Testis (tissue), 3 donors: ENCODE results near the gene DNAJC18. TPM values are rescaled to one million over a fixed set of nuclear protein-coding genes. Genes with fewer than 3 reads are reported as not detected.
A peak's percentile ranks its signal among the peaks of the same experiment; 100 is the strongest.

Source experiments
- DNase-seq: peaks from one replicate; pipeline ENCODE4 v3.0.0-alpha.2; 2019
- H3K27ac ChIP-seq, 2 donors: fragments of 200-600 bp; sonication (generic); one replicate each; pipeline ENCODE4 v1.5.1; 2019
- H3K27me3 ChIP-seq: fragments of 200-600 bp; sonication (generic); one replicate; pipeline ENCODE4 v1.5.1; 2019
- H3K36me3 ChIP-seq: fragments of 200-600 bp; sonication (generic); one replicate; pipeline ENCODE4 v1.5.1; 2017; ENCODE audit warnings: low read depth; ENCODE audit errors: missing control alignments
- H3K4me1 ChIP-seq: fragments of 200-600 bp; sonication (generic); one replicate; pipeline ENCODE4 v1.5.1; 2019
- H3K4me3 ChIP-seq, 2 donors: fragments of 200-600 bp; sonication (generic); one replicate each; pipeline ENCODE4 v1.5.1; 2017 to 2019
- H3K9me3 ChIP-seq: fragments of 200-600 bp; sonication (generic); one replicate; pipeline ENCODE4 v1.5.1; 2017
- CTCF ChIP-seq, 3 experiments: fragments of 450-650 bp in 2 of 3; fragments of 200-600 bp in 1 of 3; sonication (generic) in 1 of 3; IDR thresholded peaks; one replicate each; pipeline ENCODE4 v1.5.1; 2016 to 2019; ENCODE audit warnings: antibody characterized with exemption in 3 of 3, mild to moderate bottlenecking in 2 of 3, moderate library complexity in 1 of 3
- POLR2A ChIP-seq: fragments of 450-650 bp; IDR thresholded peaks from one replicate; pipeline ENCODE4 v1.6.1; 2017; ENCODE audit warnings: antibody characterized with exemption, mild to moderate bottlenecking, moderate library complexity
- WGBS, 2 donors: methylation state at CpG; one replicate each; pipeline ENCODE4 v1.1.5; 2018; 5-methylcytosine and 5-hydroxymethylcytosine counted together
- intact Hi-C: fragments of 100-400 bp; cut with DNase I; formaldehyde crosslinking; loops from one replicate; pipeline ENCODE4 v1.15.1; 2023; ENCODE audit warnings: low total_unique reads
- polyA plus RNA-seq: library from polyadenylated mRNA; stranded (reverse); fragments of 350-450 nt; fragmentation: Illumina TruSeq; extraction: RNeasy Lipid Tissue Mini Kit (QIAGEN cat#74804); gene quantifications from one replicate; pipeline ENCODE4 v1.2.3, GENCODE V29; 2014; ENCODE audit warnings: low read depth, low replicate concordance; ENCODE audit not compliant: insufficient read depth
- total RNA-seq, 2 donors: library from RNA; depleted of rRNA; stranded (reverse); fragments of >200 nt; gene quantifications; one replicate each; pipeline ENCODE4 v1.2.3, GENCODE V29; 2016

DNAJC18 gene
- total and polyA plus RNA-seq, 3 donors from 2014 or later = 45.0 to 283 (median 98.3) TPM

- intact Hi-C loops = no loop called here
- Histone ChIP-seq H3K4me1 (peaks cover 8% of the 10 kb centered on the region), H3K9me3 (no peaks in the 10 kb centered on the region), H3K27ac (no peak overlapping the region), H3K4me3 (no peak overlapping the region), H3K27me3 (no peaks in the 10 kb centered on the region), H3K36me3 (no peaks in the 10 kb centered on the region)
- TF ChIP-seq POLR2A (no peak), CTCF (IDR thresholded peaks at IDR 0.05) (no peak)
- DNase-seq = no peak
- 66 to 75% methylated on average over 5 to 8 of the region's 8 CpGs for WGBS, 2 donors
Measured at GRCh38 chr5:139395844-139396640, 43.3 kb downstream of the DNAJC18 start.

- no peak for DNase-seq
- Histone ChIP-seq H3K4me1 (peaks cover 8% of the 10 kb centered on the region), H3K4me3 (peak within 1 kb of the TSS; percentile 55 to 59), H3K9me3 (no peaks in the 10 kb centered on the region), H3K36me3 (no peaks in the 10 kb centered on the region), H3K27ac (peak within 1 kb of the TSS in 1 of 2 donors; percentile 78), H3K27me3 (no peaks in the 10 kb centered on the region)
- intact Hi-C loops = no loop called here
- no peak for TF ChIP-seq POLR2A
- TF ChIP-seq CTCF (IDR thresholded peaks at IDR 0.05) = no peak
- 29 to 50% methylated on average over 1 to 64 of the region's 76 CpGs for WGBS, 2 donors
Measured at GRCh38 chr5:139394654-139395566, 44.4 kb downstream of the DNAJC18 start, which contains the start of gene PROB1. Gene PROB1, minus strand, starts transcription at chr5:139395104. Its CDS starts 23 bp downstream, at chr5:139395081.

- no peaks in the 10 kb centered on the region for H3K36me3 ChIP-seq
- H3K27me3 ChIP-seq = no peaks in the 10 kb centered on the region
- H3K9me3 ChIP-seq = no peaks in the 10 kb centered on the region
- WGBS, 2 donors = 21 to 24% methylated on average over 4 to 29 of the region's 62 CpGs
- intact Hi-C loops = no loop called here
- peak overlapping the region; percentile 55 to 59 for H3K4me3 ChIP-seq
- TF ChIP-seq POLR2A = no peak
- no peak for TF ChIP-seq CTCF (IDR thresholded peaks at IDR 0.05)
- DNase-seq = no peak
- peaks cover 8% of the 10 kb centered on the region for H3K4me1 ChIP-seq
- peak overlapping the region in 1 of 2 donors; percentile 78 for H3K27ac ChIP-seq
Measured at GRCh38 chr5:139394123-139394653, 45.1 kb downstream of the DNAJC18 start.

- H3K9me3 ChIP-seq = no peaks in the 10 kb centered on the region
- H3K27ac ChIP-seq = no peak overlapping the region
- no peak for DNase-seq
- no peak for TF ChIP-seq POLR2A
- no peak for TF ChIP-seq CTCF (IDR thresholded peaks at IDR 0.05)
- 16 to 35% methylated on average over 36 to 39 of the region's 49 CpGs for WGBS, 2 donors
- no peaks in the 10 kb centered on the region for H3K36me3 ChIP-seq
- no peaks in the 10 kb centered on the region for H3K27me3 ChIP-seq
- intact Hi-C loops = no loop called here
- H3K4me3 ChIP-seq = peak overlapping the region; percentile 55 to 59
- H3K4me1 ChIP-seq = peaks cover 8% of the 10 kb centered on the region
Measured at GRCh38 chr5:139393497-139394122, 45.7 kb downstream of the DNAJC18 start.
